Measurements from ENCODE around the gene KCNJ12.

The KCNJ12 gene

DNA sequence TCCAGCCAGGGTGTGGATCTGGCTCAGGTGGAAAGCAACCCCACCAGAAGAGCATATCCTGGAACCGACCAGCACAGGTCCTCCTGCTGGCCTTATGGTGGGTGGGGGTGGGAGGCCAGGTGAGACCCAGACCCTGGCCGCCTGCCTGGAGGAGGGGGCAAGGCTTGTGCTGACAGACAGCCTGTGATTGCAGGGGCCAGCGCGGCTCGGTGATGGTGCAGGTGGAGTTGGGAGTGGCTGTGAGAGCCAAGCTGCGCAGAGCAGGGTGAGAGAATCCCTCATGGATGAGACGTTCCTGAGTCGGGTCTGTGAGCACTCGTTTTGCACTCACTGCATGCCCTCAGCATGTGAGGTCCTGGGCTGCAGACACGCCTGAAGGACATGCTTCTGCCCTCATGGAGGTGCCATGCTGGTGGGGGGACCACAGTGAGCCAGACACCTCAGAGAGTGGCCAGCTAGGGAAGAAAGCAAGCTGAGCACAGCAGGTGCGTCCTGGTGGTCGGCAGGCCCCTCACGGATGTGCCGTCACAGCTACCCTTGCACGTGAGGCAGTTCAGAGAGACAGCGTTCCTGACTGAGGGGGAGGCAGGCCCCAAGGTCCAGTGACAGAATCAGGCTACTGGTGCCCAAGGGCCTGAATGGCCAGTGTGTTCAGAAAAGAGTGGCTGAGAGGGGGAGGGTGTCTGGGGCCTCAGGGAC lies 3.8 kb upstream of the KCNJ12 start:
- DNase-seq (ENCODE audit: low spot score in 2 of 2): no peak
- Mint-ChIP-seq H3K4me3 (no peak overlapping the region), H3K4me1 (peaks cover 11% of the 10 kb centered on the region), H3K9me3 (no peaks in the 10 kb centered on the region), H3K27ac (no peak overlapping the region), H3K36me3 (no peaks in the 10 kb centered on the region)
- ATAC-seq: no peak

DNA sequence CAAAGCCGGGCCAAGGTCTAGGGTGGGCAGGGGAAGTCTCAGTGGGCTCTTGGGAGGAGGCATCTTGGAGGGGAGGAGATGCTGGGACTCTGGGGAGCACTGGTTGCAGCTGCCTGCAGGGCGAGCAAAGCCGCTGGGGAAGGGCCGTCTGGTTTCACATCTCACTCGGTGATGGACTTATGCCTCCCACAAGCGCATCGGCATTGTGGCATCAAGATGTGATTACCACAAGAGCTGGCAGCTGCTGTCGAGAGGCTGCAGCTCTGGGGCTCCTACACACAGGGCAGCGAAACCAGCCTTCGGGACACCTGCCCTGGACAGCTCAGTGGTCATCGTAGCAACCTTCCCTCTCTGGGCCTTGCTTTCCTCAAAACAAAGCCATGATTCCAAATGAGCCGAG lies 3.1 kb upstream of the KCNJ12 start:
- Mint-ChIP-seq H3K4me3 (no peak overlapping the region), H3K27ac (no peak overlapping the region), H3K9me3 (no peaks in the 10 kb centered on the region), H3K36me3 (no peaks in the 10 kb centered on the region), H3K4me1 (peaks cover 11% of the 10 kb centered on the region)
- ATAC-seq: no peak
- no peak for DNase-seq (ENCODE audit: low spot score in 2 of 2)

DNA sequence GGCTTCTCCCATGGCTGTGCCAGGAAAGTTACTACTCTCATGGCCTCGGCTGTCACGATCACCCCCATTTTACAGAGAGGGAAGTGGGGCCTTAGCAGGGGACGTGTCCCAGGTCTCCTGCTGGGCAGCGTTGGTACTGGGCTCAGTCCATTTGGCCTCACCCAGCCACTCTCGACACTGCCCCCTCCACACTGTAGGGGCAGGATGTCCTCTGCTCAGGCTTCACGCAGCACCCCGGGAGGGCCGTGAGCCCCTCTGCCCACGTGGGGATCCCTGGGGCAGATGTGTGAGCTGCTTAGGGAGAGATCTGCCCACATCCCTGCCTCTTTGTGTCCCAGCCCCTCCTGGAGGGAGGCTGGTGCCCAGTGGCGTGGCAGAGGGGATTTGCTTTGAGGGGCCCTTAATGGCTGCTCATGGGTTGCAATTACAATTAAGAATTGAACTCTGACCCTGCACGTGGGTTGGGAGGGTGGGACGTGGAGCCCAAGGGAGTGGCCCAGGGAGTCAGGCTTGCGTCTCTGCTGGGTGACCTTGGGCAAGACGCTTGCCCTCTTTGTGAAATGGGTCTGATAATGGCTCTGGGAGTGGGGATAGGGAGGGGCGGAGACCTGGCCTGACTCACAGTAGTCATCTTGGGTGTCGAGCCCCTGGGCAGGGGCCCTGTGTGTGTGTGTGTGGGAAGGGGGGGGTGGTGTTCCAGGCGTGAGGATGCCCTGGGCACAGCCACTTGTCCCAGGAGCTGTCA lies 2.3 kb upstream of the KCNJ12 start:
- DNase-seq (ENCODE audit: low spot score in 2 of 2): no peak
- no peaks in the 10 kb centered on the region for H3K9me3 Mint-ChIP-seq
- no peaks in the 10 kb centered on the region for H3K36me3 Mint-ChIP-seq
- ATAC-seq: no peak
- no peak overlapping the region for H3K27ac Mint-ChIP-seq
- H3K4me1 Mint-ChIP-seq: peaks cover 6% of the 10 kb centered on the region
- H3K4me3 Mint-ChIP-seq: no peak overlapping the region

DNA sequence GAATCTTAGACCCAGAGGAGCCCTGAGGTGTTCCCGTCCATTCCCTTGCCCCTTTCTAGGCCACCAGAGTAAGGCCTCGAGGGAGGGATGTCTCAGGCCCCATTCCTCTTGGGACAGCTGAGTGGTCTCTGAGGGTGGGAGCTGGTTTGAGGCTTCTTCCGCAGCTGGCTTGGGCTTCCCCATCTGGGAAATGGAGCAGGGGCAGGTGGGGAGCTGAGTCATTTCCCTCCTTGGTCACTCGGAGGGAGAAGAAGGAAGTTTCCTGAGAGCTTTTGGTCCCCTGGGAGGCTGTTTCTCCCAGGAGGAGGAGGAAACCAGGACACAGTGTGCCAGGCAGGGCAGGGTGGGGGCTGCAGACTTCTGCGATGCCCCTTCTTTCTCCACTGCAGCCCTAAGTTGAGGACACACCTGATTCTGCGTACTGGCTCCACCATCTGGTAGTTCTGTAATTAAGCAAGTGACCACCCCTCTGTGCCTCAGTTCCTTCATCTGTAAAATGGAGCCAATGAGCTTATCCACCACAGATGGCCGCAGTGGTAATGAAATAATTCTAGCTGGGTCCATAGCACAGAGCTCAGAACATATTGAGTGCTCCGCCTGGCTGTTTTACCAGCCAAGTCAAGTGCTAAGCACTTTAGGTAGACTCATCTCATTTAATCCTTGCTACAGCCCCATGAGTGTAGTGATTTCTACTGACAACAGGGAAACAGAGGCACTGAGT lies 1.6 kb upstream of the KCNJ12 start:
- H3K4me3 Mint-ChIP-seq: no peak overlapping the region
- ATAC-seq: no peak
- H3K9me3 Mint-ChIP-seq: no peaks in the 10 kb centered on the region
- no peaks in the 10 kb centered on the region for H3K36me3 Mint-ChIP-seq
- H3K4me1 Mint-ChIP-seq: peaks cover 6% of the 10 kb centered on the region
- H3K27ac Mint-ChIP-seq: no peak overlapping the region
- DNase-seq (ENCODE audit: low spot score in 2 of 2): no peak

DNA sequence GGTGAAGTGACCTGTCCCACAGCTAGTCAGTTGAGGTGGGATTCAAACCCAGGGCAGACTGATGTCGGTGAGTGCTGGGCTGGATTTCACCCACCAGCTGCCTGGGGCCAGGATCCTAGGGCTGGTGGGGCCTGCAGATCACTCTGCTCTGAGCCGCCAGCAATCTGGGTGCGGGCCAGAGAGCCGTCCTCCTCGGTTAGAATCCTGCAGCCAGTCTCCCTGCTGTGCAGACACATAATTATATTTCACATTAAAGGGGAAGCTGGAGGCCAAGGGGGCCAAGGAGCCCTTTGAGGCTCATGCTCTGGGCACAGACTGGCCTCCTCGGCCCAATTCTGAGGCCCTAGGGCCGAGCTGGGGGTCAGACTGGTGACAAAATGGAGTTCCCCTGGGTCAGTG lies 996 bp upstream of the KCNJ12 start:
- no peaks in the 10 kb centered on the region for H3K36me3 Mint-ChIP-seq
- H3K4me3 Mint-ChIP-seq: peak overlapping the region; percentile 25
- DNase-seq (ENCODE audit: low spot score in 2 of 2) (no peak), ATAC-seq (no peak)
- H3K4me1 Mint-ChIP-seq: peaks cover 6% of the 10 kb centered on the region
- H3K9me3 Mint-ChIP-seq: no peaks in the 10 kb centered on the region
- no peak overlapping the region for H3K27ac Mint-ChIP-seq

DNA sequence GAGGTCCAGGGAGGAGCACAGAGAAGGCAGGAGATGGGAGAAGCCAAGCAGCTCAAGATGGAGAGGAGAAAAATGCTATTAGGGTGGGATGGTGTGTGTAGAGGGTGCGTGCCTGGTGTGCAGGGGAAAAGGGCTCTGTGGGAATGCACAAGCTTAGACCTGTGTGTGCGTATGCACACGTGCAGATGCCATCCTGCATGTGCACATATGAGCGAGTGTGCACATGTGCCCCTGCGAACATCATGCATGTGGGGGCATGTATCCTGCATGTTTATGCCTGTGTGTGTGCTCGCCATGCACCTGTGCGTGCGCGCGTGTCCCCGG lies 438 bp upstream of the KCNJ12 start:
- no peak for ATAC-seq
- peaks cover 6% of the 10 kb centered on the region for H3K4me1 Mint-ChIP-seq

DNA sequence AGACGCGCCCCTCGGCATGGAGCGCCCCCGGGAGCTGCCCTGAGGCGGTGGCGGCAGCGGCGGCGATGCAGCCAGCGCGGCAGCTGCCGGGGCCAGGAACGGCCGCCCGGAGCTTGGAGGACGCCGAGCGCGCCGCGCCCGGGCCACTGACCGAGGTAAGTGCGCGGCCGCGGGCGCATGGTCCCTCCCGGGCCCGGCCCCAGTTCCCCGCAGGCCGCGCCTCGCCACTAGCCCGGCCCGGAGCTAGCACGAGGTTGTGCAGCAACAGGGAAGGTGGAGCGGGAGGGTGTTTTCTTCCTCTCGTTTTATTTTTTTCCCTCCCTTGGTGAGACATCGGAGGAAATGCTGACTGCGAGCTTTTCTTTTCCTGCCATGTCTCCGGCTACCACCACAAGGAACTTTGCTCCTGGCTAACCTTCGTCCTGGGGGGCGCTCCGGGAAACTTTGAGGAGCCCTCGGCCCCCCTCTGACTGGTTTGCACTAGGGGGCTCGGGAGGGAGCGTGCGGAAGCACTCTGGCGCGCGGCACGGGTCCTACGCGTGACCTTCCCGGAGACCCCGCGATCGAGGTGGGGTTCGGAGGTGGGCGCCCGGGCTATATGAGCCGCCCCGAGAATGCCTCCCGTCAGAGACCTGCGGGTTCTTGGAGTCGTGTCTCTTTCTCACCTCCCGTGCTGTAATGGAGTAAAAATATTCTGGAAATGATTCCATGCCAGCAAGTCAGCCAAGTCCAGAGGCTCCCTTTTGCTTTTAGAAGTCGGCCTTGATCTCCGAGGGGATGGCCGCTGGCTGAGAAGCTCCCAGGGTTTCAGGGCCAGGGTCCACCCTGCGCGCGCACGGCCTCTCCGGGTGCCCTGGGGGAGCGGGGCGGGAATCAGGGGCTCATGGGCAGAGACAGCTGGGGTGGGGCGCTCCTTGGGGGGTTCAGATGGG lies 868 bp downstream of the KCNJ12 start:
- no peak for DNase-seq (ENCODE audit: low spot score in 2 of 2)
- no peaks in the 10 kb centered on the region for H3K9me3 Mint-ChIP-seq

More for the DNA sequence above, 438 bp upstream of the KCNJ12 start:
- no peak for DNase-seq (ENCODE audit: low spot score in 2 of 2)
- no peaks in the 10 kb centered on the region for H3K9me3 Mint-ChIP-seq
- H3K4me3 Mint-ChIP-seq: peak overlapping the region; percentile 25
- no peaks in the 10 kb centered on the region for H3K36me3 Mint-ChIP-seq
- no peak overlapping the region for H3K27ac Mint-ChIP-seq

DNA sequence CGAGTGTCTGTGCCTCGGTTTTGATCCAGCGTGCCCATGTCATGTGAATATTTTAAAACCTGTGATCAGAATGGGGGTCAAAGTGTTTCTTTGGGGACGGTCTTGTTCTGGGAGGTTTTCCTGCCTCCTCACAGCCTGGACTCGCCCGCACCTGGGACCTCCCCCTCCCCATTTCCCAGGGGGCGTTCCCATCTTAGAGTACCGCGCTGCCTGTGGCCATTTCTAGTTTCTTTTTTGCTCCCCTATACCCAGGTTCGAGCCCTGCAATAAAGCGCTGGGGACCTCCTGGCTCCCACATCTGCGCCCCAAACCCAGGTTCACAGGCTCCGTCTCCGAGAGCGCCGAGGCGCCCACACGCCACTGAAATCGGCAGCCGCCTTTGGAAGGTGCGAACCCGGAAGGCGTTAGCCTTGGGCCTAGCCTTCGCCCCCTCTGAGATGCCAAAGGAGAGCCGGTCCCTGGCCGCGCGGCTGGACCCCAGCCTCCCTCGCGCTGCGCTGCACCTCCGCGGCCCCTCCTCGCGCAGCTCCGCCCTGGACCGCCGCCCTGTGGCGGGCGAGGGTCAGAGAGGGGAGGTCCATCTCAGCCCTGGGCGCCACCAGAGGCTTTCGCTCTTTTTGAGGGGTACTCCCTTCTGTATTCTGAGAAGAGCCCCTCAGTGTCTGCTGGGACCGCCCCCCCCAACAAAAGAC lies 1.7 kb downstream of the KCNJ12 start:
- Mint-ChIP-seq H3K4me1 (peaks cover 6% of the 10 kb centered on the region), H3K36me3 (no peaks in the 10 kb centered on the region), H3K9me3 (no peaks in the 10 kb centered on the region), H3K4me3 (peak overlapping the region; percentile 46), H3K27ac (no peak overlapping the region)
- no peak for DNase-seq (ENCODE audit: low spot score in 2 of 2)
- ATAC-seq: no peak

More for the DNA sequence above, 868 bp downstream of the KCNJ12 start:
- Mint-ChIP-seq H3K36me3 (no peaks in the 10 kb centered on the region), H3K4me1 (peaks cover 6% of the 10 kb centered on the region), H3K27ac (no peak overlapping the region), H3K4me3 (peak overlapping the region; percentile 46)
- no peak for ATAC-seq

DNA sequence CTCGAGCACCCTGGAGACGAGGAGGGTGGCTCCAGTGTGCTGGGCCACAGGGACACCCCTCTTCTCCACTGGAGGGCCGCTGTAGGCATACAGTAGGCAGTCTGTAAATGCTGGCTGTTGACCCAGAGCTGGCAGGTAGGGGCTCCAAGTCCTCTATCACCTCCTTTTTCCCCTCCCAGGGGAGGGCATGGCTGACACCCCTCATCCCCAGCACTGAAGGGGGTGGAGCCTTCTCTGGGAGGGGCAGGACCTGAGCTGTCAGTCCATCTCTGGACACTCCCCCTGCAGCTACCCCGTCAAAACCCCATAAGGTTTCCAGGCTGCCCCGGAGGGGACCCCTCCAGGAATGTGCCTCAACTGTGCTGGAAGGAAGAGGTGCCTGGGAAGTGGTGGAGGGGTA lies 2.4 kb downstream of the KCNJ12 start:
- Mint-ChIP-seq H3K4me3 (no peak overlapping the region), H3K4me1 (peaks cover 6% of the 10 kb centered on the region), H3K9me3 (no peaks in the 10 kb centered on the region), H3K36me3 (no peaks in the 10 kb centered on the region), H3K27ac (no peak overlapping the region)
- ATAC-seq (no peak), DNase-seq (ENCODE audit: low spot score in 2 of 2) (no peak)

DNA sequence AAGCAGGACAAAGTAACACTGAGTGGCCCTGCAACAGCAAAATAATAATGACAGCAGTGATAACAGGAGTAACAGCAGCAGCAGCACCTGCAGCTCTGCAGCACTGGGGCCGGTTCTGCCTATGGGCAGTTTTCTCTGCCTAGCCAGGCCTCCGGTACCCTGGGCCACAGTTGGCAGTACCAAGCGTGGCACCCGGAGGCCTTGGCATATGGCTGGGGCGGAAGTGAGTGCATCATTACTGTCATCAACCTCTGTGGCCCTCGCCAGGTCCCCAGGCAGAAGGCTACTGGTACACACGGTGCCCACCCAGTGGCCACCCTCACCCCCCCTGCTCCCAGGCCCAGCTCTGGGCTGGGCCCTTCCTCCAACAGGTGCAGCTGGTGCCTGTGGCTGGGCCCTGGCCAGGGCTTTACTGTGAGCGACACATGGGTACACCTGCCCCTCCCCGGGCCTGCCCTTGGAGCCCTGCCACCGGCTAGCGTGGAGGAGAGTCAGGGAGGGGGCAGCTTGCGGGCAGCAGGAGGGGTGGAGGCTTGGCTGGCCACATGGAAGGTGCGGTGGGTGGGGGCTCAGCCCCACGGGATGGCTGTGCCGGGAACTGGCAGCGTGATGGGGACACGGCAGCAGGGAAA lies 3.0 kb downstream of the KCNJ12 start:
- ATAC-seq: no peak
- Mint-ChIP-seq H3K36me3 (no peaks in the 10 kb centered on the region), H3K4me1 (peaks cover 6% of the 10 kb centered on the region), H3K4me3 (no peak overlapping the region), H3K9me3 (no peaks in the 10 kb centered on the region), H3K27ac (no peak overlapping the region)
- no peak for DNase-seq (ENCODE audit: low spot score in 2 of 2)

DNA sequence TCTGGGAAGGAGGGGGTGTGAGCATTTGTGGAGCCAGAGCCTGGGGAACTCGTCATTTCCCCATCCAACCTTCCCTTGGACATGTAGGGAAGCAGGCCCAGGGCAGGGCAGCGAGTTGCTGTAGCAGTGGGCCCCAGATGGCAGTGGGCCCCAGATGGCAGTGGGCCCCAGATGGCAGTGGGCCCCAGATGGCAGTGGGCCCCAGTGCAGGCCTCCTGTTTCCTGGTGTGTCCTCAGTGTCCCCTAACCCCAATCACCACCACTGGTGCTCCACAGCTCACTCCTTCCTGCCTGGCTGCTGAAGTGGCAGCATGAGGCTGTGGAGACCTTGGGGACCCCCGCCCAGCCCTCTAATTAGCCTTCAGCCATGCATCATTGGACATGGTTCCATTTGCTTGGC lies 4.5 kb downstream of the KCNJ12 start:
- Mint-ChIP-seq H3K4me1 (peaks cover 2% of the 10 kb centered on the region), H3K27ac (no peak overlapping the region), H3K9me3 (no peaks in the 10 kb centered on the region), H3K4me3 (no peak overlapping the region), H3K36me3 (no peaks in the 10 kb centered on the region)
- DNase-seq (ENCODE audit: low spot score in 2 of 2) (no peak), ATAC-seq (no peak)

DNA sequence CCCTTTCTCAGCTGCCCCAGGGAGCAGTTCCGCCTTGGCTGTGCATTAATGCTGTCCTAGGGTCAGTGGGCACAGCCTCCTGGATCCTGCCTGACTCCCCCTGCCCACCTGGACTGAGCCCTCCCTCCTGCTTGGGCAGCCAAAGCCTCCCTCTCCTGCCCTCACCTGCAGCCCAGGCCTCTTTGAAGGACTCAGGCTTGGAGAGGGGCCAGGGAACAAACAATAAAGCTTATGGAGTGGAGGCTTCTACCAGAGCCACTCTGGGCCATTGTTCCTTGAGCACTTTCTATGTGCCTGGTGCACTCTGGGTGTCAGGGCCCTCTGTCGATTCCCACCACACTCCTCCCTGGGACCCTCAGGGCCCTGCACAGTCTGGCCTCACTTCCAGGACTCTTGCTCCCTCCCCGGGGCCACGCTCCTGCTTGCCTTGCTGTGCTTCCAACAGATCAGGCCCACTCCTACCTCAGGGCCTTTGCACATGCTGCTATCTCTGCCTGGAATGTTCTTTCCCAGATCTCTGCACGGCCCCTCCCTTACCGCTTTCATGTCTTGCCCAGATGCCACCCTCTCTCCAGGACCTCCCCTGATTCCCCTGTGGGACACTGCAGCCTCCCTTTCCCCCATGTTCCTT lies 5.0 kb downstream of the KCNJ12 start:
- H3K36me3 Mint-ChIP-seq: no peaks in the 10 kb centered on the region
- no peak for ATAC-seq
- DNase-seq (ENCODE audit: low spot score in 2 of 2): no peak

DNA sequence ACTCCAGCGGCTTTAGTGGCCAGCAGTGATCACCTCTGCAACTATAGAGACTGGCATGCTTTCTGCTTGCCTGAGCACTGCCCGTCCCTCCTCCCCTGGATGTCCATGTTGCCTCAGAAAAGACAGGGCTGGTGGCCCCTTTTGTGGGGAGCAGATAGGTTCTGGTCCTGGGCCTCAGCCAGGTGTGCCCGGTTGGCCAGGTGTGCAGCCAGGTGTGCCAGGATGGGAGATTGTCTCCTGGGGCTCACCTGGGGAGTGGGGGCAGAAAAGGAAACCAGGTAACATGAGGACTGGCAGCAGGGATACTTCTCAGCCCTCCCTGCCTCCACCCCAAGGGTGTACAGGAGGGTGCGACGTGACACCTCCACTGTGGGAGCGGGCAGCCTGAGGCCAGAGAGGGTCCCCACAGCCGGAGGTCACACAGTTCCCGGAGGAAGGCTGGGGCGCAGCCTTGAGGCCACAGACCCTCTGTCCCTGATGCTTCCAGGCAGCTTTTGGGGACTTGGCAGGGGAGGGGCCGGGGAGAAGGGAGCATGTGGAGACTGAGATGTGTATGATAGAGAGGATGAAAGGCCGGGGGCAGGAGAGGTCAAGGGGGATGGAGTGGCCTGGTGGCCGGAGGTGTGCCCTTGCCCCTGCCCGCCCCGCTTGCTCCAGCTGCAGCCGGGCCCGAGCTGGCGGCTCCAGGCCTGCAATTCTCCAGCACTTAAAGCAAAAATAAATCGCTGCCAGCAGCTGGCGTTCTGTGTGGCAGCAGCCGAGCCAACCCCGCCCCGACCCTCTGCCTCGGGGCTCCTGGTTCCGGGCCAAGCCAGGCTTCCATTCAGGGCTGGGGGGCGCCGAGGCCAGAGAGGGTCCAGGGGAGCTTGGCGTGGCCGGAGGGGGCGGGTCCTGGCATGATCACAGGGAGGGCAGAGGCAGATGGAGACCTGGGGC lies 6.7 kb downstream of the KCNJ12 start:
- no peak overlapping the region for H3K4me3 Mint-ChIP-seq
- H3K9me3 Mint-ChIP-seq: no peaks in the 10 kb centered on the region
- H3K4me1 Mint-ChIP-seq: no peaks in the 10 kb centered on the region
- DNase-seq (ENCODE audit: low spot score in 2 of 2) (no peak), ATAC-seq (no peak)
- H3K36me3 Mint-ChIP-seq: no peaks in the 10 kb centered on the region
- H3K27ac Mint-ChIP-seq: no peak overlapping the region

More for the DNA sequence above, 5.0 kb downstream of the KCNJ12 start:
- Mint-ChIP-seq H3K4me1 (no peaks in the 10 kb centered on the region), H3K4me3 (no peak overlapping the region), H3K9me3 (no peaks in the 10 kb centered on the region), H3K27ac (no peak overlapping the region)

All from stimulated activated effector memory CD8-positive, alpha-beta T cell treated with anti-CD3 and anti-CD28 coated beads, Interleukin-12 subunit alpha, Interleukin-12 subunit beta, amount 100 ng/mL, for 72 hours (primary cell).